OCI-LY7 (cell line): ENCODE data around the gene RPRML. TPM values are rescaled to one million over a fixed set of nuclear protein-coding genes. Genes with fewer than 3 reads are reported as not detected.
"Not testable (repeated sequence)": the region's sequence is repeated elsewhere in the genome, so short reads cannot be mapped to it uniquely, and the experiment has no call there.

Source experiments
- BruUV-seq: library from RNA; stranded (reverse); fragments of 400-500 nt; replicated peaks from 2 replicates; lab custom pipeline; 2021; lab: Mats Ljungman, UMichigan
- CTCF ChIA-PET: fragments of 300-600 bp; sonication (Branson Sonifier 250); formaldehyde crosslinking; loops from one replicate; lab custom pipeline; 2022; ENCODE audit warnings: antibody characterized with exemption; ENCODE audit not compliant: unreplicated experiment; lab: Charles Lee
- POLR2A ChIA-PET: fragments of 300-600 bp; sonication (Branson Sonifier 250); formaldehyde crosslinking; loops from one replicate; lab custom pipeline; 2022; ENCODE audit warnings: antibody characterized with exemption; lab: Charles Lee
- DNase-seq: peaks from one replicate; pipeline ENCODE4 v3.0.0-alpha.2; 2015; ENCODE audit warnings: low spot score
- H2AFZ ChIP-seq: fragments of 200-600 bp; sonication (generic), shearing (Covaris generic); 2 replicates; pipeline ENCODE4 v1.6.1; 2014; ENCODE audit warnings: mild to moderate bottlenecking, antibody characterized with exemption, low read length, moderate library complexity
- H3K27ac ChIP-seq: fragments of 200-600 bp; sonication (generic); 2 replicates; pipeline ENCODE4 v1.5.1; 2014; ENCODE audit warnings: mixed run types, low read depth, mild to moderate bottlenecking, moderate library complexity, low read length, inconsistent platforms; ENCODE audit not compliant: poor library complexity, severe bottlenecking
- H3K36me3 ChIP-seq: fragments of 200-600 bp; sonication (generic); 2 replicates; pipeline ENCODE4 v1.6.1; 2014; ENCODE audit warnings: mild to moderate bottlenecking, antibody characterized with exemption, low read length, moderate library complexity, mixed read lengths; ENCODE audit not compliant: insufficient read depth
- H3K4me1 ChIP-seq: fragments of 200-600 bp; sonication (generic); 2 replicates; pipeline ENCODE4 v1.5.1; 2014; ENCODE audit warnings: mild to moderate bottlenecking, low read length; ENCODE audit not compliant: insufficient read depth, poor library complexity, severe bottlenecking
- H3K4me2 ChIP-seq: fragments of 200-600 bp; sonication (generic); 2 replicates; pipeline ENCODE4 v1.6.1; 2014; ENCODE audit warnings: mild to moderate bottlenecking, low read length
- H3K4me3 ChIP-seq: fragments of 200-600 bp; sonication (generic); 2 replicates; pipeline ENCODE4 v1.5.1; 2014; ENCODE audit warnings: mild to moderate bottlenecking, low read depth, low read length; ENCODE audit not compliant: poor library complexity, severe bottlenecking
- H3K79me2 ChIP-seq: fragments of 200-600 bp; sonication (generic); 2 replicates; pipeline ENCODE4 v1.6.1; 2016; ENCODE audit warnings: low read depth, mild to moderate bottlenecking, low read length, moderate library complexity, mixed read lengths; ENCODE audit not compliant: insufficient read depth
- H3K9me2 ChIP-seq: fragments of 200-600 bp; sonication (generic); 2 replicates; pipeline ENCODE4 v1.6.1; 2016; ENCODE audit warnings: mild to moderate bottlenecking, low read length, mixed read lengths; ENCODE audit not compliant: insufficient read depth
- H3K9me3 ChIP-seq: fragments of 200-600 bp; sonication (generic); 2 replicates; pipeline ENCODE4 v1.6.1; 2014; ENCODE audit warnings: mild to moderate bottlenecking, mixed run types, low read length, mixed read lengths
- H4K20me1 ChIP-seq: fragments of 200-600 bp; sonication (generic); 2 replicates; pipeline ENCODE4 v1.6.1; 2014; ENCODE audit warnings: mild to moderate bottlenecking, antibody characterized with exemption, low read length, moderate library complexity, mixed read lengths; ENCODE audit not compliant: insufficient read depth
- EZH2phosphoT487 ChIP-seq: fragments of 200-600 bp; sonication (generic); IDR thresholded peaks from 2 replicates; pipeline ENCODE4 v1.6.1; 2018; ENCODE audit warnings: low read depth, borderline replicate concordance, mild to moderate bottlenecking, mixed run types, antibody characterized with exemption, low read length, moderate library complexity, mixed read lengths
- intact Hi-C: fragments of 100-400 bp; cut with micrococcal nuclease; formaldehyde crosslinking; loops from one replicate; pipeline ENCODE4 v1.10.0; 2022; ENCODE audit not compliant: unreplicated experiment
- total RNA-seq, 2 experiments: library from RNA; depleted of rRNA in 1 of 2; stranded (reverse); fragments of >200 nt in 1 of 2; shearing (Covaris generic) in 1 of 2; gene quantifications; 2 replicates each; pipeline ENCODE4 v1.2.3, GENCODE V29; 2014 to 2022
- TF ChIP-seq, protein P1 (sequence below): fragments of 200-600 bp; sonication (generic); conservative IDR thresholded peaks from 2 replicates; pipeline ENCODE4 v1.5.1; 2014; ENCODE audit warnings: mild to moderate bottlenecking, antibody characterized with exemption, low read length, moderate library complexity, mixed read lengths

The RPRML gene
- total RNA-seq, 2 experiments from 2014 or later, result 1.2 to 8.8 TPM

DNA sequence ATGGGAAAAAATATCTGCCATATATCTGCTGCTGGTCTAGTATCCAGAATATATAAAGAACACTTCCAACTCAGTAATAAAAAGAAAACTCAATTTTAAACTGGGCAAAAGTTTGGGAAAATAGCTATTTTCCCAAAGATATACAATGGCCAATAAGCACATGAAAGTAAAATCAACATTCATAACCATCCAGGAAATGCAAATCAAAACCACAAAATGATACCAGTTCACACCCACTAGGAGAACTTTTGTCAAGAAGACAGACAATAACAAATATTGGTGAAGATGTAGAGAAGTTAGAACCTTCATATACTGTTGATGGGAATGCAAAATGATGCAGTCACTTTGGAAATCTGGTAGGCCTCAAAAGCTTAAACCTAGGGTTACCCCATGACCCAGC is 33.4 kb upstream of the RPRML start:
- Histone ChIP-seq H3K9me3 (no peaks in the 10 kb centered on the region), H4K20me1 (no peaks in the 10 kb centered on the region), H3K4me2 (no peak overlapping the region), H2AFZ (no peak overlapping the region), H3K4me1 (no peaks in the 10 kb centered on the region), H3K79me2 (no peaks in the 10 kb centered on the region), H3K36me3 (no peaks in the 10 kb centered on the region), H3K4me3 (no peak overlapping the region), H3K9me2 (no peaks in the 10 kb centered on the region), H3K27ac (no peak overlapping the region)
- BruUV-seq, result no TSS peak
- CTCF ChIA-PET, result no interaction called here
- POLR2A ChIA-PET, result no interaction called here
- intact Hi-C loops, result no loop called here
- DNase-seq, result no peak
- no peak for TF ChIP-seq EZH2phosphoT487
- TF ChIP-seq, protein P1, sequence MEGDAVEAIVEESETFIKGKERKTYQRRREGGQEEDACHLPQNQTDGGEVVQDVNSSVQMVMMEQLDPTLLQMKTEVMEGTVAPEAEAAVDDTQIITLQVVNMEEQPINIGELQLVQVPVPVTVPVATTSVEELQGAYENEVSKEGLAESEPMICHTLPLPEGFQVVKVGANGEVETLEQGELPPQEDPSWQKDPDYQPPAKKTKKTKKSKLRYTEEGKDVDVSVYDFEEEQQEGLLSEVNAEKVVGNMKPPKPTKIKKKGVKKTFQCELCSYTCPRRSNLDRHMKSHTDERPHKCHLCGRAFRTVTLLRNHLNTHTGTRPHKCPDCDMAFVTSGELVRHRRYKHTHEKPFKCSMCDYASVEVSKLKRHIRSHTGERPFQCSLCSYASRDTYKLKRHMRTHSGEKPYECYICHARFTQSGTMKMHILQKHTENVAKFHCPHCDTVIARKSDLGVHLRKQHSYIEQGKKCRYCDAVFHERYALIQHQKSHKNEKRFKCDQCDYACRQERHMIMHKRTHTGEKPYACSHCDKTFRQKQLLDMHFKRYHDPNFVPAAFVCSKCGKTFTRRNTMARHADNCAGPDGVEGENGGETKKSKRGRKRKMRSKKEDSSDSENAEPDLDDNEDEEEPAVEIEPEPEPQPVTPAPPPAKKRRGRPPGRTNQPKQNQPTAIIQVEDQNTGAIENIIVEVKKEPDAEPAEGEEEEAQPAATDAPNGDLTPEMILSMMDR, result no peak

DNA sequence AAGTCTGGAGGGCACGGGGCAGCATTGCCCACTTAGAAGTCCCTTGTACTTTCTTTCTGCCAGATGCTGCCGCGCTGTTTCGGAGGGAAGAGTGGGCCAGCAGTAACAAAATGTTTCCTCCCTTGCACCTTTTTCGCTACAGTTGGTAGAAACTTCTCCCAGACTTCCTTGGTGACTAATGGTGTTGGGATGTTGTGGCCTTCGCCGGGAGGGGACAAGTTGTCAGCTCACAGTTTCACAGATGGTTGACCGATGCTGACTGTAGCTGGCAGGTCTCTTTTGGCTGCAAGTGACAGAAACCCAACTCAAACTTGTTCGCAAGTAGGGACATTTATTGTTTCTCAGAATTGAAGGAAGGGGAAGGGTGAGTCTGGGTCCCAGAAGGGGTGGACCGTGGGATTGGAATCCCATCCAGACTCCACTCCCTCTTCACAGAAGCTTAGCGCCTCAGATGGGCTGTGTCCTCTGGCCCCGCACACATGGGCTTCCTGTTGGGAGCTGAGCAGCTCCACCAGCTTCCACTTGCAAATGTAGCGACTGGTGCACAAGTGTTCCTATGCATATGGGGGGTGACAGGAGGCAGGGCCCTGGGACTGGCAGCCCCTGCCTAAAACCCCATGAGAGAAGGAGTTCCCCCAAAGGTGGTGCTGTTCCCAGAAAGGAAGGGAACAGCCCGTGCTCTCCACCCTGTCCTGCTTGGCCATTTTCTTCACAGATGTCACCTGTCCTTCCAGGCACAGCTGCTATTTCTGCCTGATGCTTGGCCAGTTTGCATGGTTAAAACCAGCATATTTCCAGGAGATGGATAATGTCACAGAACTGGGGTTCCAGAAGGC is 30.9 kb upstream of the RPRML start:
- Histone ChIP-seq H4K20me1 (no peaks in the 10 kb centered on the region), H2AFZ (no peak overlapping the region), H3K27ac (no peak overlapping the region), H3K79me2 (no peaks in the 10 kb centered on the region), H3K4me2 (no peak overlapping the region), H3K4me1 (peaks cover 7% of the 10 kb centered on the region), H3K9me3 (no peaks in the 10 kb centered on the region), H3K9me2 (no peaks in the 10 kb centered on the region), H3K4me3 (no peak overlapping the region), H3K36me3 (no peaks in the 10 kb centered on the region)
- POLR2A ChIA-PET, result interaction anchor here (0.6 kb wide), 1 partner anchor 98 kb away, joined by 3 read pairs; no protein-coding TSS in a partner anchor
- no peak for DNase-seq
- BruUV-seq, result no TSS peak
- CTCF ChIA-PET, result no interaction called here
- TF ChIP-seq, protein P1, result no peak
- intact Hi-C loops, result no loop called here

- Histone ChIP-seq H3K4me2 (peak overlapping the region; percentile 20; the same call in 1 of the 2 replicates), H3K4me1 (peaks cover 19% of the 10 kb centered on the region), H3K9me2 (no peaks in the 10 kb centered on the region), H3K79me2 (no peaks in the 10 kb centered on the region), H4K20me1 (no peaks in the 10 kb centered on the region), H3K36me3 (no peaks in the 10 kb centered on the region), H3K27ac (no peak overlapping the region), H3K9me3 (no peaks in the 10 kb centered on the region), H2AFZ (peak overlapping the region; percentile 76), H3K4me3 (no peak overlapping the region)
- ChIA-PET CTCF (no interaction called here), POLR2A (no interaction called here)
- TF ChIP-seq, protein P1, result no peak
- TF ChIP-seq EZH2phosphoT487, result no peak
- intact Hi-C loops, result loop anchor here (5.0 kb wide), 1 partner anchor 312 kb away; no protein-coding TSS in a partner anchor
- BruUV-seq, result no TSS peak
- no peak for DNase-seq
These were observed 25.9 kb upstream of the RPRML start for GRCh38 chr17:47004906-47005305.

GRCh38 chr17:47003864-47004263 is 24.8 kb upstream of the RPRML start:
- intact Hi-C loops, result loop anchor here (5.0 kb wide), 1 partner anchor 313 kb away; no protein-coding TSS in a partner anchor
- H4K20me1 ChIP-seq, BruUV-seq, H2AFZ ChIP-seq, H3K27ac ChIP-seq, H3K9me3 ChIP-seq, DNase-seq, H3K79me2 ChIP-seq, H3K4me3 ChIP-seq, H3K9me2 ChIP-seq, POLR2A ChIA-PET, H3K4me2 ChIP-seq, H3K36me3 ChIP-seq, CTCF ChIA-PET: not testable (repeated sequence)
- H3K4me1 ChIP-seq, result peaks cover 19% of the 10 kb centered on the region
